Islet of Langerhans (tissue), 1 donor: ENCODE results near the gene USP11.
A peak's percentile ranks its signal among the peaks of the same experiment; 100 is the strongest.

Source experiments
- FAIRE-seq: peaks from one replicate; lab custom pipeline; 2011; peaks lifted over from hg19 to GRCh38; lab: Jason Lieb, UNC

Gene USP11

DNA sequence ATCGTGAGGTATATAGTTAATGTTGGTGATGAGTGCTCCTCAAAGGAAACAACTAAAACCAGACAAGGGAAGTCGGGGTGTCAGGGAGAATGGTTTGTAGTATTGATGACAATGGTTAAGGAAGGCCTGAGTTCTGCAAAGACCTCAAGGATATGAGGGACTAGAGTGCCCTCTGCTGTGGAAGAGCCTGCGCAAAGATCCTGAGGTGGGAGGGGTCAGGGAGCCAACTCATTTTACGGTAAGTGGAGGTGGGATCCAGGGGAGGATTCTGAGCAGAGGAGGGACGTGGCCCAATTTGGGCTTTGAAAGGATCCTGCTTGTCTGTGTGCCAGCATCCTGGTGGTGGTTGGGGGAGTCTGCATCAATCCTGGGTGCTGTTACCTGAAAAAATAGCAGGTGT lies 27.8 kb upstream of the USP11 start:
- no peak for FAIRE-seq

DNA sequence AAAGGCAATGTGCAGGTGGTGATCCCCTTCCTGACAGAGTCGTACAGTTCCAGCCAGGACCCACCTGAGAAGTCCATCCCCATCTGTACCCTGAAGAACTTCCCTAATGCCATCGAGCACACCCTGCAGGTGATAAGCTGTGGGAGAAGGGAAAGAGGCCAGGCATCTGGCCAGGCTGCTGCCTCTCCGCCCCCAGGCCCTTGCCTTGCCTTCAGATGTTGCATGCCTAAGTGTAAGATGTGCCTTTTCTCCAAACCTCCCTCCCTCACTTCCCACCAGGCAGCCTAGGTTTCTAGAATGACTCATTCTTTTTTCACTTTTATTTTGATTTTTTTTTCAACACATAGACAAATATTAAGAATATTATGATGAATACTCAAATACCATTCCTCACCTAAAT lies 26.5 kb upstream of the USP11 start:
- FAIRE-seq = no peak

DNA sequence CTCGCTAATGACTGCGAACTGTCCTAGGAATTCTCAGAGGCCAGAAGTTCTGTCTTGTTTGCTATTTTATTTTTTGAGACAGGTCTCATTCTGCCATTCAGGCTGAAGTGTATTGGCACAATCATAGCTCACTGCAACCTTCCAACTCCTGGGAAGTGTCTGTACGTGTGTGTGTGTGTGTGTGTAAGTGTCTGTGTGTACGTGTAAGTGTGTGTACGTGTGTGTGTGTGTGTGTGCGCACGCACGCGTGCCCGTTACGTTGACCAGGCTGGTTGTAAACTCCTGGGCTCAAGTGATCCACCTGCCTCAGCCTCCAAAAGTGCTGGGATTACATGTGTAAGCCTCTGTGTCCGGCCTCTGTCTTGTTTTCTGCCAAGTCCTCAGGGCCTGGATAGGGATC lies 24.7 kb upstream of the USP11 start:
- no peak for FAIRE-seq

DNA sequence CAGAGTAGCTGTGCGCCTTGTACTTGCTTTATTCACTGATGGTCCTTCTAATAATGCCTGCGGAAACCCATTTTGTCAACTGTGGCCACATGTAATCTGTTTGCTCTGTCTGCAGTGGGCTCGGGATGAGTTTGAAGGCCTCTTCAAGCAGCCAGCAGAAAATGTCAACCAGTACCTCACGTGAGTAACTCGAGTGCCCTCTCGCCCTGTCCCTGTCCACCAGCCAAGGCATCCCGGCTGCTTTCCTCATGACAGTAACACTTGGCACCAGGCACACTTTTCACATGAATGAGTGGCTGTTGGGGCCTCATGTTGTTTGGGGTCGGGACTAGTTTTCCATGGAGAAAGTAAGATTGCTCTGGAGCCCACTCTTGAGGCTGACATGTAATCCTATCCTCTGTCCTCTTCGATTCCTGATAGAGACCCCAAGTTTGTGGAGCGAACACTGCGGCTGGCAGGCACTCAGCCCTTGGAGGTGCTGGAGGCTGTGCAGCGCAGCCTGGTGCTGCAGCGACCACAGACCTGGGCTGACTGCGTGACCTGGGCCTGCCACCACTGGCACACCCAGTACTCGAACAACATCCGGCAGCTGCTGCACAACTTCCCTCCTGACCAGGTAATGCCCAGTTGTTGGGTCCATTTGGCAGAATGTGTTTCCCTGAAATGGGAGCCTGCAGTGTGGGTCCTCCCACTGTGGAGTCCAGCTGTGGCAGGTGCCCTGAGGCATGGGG lies 23.1 kb upstream of the USP11 start:
- FAIRE-seq = no peak

DNA sequence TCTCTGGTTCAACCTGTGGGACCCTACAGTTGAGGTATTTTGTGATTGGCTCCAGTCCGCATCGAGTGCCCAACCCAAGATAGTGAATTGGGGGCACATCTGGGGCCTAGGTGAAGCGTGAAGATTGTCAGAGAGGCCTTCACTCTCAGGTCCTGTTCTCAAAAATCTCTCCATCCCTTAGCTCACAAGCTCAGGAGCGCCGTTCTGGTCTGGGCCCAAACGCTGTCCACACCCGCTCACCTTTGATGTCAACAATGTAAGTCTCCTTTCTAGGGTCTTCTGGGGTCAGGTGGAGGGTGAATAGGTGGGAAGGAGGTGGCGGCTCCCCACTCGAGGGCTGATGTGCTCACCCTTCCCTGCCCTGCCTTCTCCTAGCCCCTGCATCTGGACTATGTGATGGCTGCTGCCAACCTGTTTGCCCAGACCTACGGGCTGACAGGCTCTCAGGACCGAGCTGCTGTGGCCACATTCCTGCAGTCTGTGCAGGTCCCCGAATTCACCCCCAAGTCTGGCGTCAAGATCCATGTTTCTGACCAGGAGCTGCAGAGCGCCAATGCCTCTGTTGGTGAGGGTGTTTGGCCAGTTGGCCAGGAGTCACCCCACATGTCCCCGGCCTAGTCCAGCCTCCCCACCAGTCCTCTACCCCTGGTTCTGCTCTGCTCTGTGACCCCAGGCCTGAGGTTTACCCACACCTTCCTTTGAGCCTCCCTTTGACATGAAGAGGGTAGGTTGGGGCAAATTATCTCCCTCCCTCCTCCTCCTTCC lies 22.0 kb upstream of the USP11 start:
- FAIRE-seq = no peak

DNA sequence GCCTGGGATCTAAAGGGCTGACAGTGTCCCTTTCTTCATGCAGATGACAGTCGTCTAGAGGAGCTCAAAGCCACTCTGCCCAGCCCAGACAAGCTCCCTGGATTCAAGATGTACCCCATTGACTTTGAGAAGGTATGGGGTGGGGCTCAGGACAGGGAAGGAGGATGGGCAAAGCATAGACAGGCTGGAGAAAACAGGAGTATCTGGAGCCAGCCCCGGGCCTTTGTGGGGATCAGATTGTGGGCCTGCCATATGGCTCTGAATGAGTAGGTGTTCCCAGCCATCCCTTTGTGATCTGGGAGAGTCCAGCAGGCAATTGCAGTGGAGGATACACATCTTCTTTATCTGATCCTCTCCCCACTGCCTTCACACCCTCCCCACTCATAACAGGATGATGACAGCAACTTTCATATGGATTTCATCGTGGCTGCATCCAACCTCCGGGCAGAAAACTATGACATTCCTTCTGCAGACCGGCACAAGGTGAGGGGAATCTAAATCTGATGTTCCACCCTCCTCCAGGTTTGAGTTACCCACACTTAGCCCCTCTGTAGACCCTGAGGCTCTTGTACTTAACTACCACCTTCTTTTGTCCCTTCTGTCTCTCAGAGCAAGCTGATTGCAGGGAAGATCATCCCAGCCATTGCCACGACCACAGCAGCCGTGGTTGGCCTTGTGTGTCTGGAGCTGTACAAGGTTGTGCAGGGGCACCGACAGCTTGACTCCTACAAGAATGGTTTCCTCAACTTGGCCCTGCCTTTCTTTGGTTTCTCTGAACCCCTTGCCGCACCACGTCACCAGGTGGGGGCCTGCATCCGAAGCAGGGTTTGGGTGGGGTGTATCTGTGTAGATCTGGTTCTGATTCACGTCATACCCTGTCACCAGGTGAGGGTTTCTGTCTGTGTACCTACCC lies 20.2 kb upstream of the USP11 start:
- FAIRE-seq = no peak

DNA sequence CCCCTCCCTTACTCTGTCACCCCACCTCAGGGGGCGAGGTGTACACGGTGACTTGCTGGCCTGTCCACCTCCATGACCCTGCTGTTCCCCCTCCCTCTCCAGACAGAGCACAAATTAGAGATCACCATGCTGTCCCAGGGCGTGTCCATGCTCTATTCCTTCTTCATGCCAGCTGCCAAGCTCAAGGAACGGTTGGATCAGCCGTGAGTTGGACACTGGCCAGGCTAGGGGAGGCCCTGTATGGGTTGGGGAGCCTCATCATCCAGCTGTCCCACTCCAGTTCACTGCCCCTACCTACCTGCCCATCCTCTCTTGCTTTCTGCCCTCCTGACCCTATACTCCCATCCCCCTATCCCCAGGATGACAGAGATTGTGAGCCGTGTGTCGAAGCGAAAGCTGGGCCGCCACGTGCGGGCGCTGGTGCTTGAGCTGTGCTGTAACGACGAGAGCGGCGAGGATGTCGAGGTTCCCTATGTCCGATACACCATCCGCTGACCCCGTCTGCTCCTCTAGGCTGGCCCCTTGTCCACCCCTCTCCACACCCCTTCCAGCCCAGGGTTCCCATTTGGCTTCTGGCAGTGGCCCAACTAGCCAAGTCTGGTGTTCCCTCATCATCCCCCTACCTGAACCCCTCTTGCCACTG lies 18.3 kb upstream of the USP11 start:
- FAIRE-seq = no peak

DNA sequence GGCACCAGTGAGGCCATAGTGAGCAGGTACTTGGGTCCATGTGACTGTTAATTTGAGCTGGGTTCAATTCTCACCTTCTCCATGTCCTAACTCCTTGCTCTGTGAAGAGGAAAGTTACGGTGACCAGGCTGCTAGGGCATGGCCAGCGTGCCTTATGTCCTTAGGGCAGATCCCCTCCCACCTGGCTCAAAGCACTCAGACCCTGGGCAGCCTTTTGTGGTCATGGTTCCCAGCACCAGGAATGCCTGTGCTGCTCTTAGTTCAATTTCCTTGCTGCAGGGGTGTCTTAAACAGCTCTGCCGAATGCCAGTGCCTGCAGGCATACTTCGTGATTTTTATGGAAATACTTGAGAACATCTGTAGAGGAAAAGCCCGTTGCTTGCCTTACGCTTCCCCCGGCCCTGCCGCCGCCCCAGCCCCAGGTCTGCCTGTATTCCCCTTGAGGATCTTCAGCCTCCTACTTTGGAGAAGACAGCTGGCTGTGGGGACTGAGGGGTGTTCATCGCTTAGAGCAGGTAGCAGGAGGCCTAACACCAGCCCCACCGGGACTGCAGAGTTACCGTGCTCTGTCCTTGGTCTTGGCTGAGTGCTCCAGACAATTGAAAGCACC lies 17.4 kb upstream of the USP11 start:
- no peak for FAIRE-seq

DNA sequence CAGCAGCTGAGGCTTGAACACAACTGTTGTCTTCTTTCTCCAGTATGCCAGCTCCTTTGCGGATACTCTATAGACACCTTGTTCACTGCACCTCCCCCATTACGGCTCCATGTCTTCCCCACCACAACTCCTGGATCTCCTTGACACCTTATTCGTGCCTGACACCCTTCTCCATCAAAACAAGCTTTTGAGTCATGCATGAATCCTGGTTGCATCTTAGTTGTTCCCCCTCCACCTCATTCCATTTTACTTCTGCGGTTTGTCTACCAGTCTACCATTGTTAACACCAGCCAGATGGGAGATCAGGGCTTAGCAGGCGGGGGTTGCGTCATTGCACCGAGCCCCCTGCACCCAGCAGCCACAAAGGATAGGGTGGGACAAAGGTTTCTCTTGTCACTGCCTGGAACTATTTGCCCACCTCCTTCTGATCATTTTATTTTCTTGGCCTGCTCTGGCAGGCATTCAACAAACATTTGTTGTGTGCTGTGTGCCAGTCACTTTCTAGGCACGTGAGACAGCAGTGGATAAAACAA lies 16.4 kb upstream of the USP11 start:
- FAIRE-seq = no peak

DNA sequence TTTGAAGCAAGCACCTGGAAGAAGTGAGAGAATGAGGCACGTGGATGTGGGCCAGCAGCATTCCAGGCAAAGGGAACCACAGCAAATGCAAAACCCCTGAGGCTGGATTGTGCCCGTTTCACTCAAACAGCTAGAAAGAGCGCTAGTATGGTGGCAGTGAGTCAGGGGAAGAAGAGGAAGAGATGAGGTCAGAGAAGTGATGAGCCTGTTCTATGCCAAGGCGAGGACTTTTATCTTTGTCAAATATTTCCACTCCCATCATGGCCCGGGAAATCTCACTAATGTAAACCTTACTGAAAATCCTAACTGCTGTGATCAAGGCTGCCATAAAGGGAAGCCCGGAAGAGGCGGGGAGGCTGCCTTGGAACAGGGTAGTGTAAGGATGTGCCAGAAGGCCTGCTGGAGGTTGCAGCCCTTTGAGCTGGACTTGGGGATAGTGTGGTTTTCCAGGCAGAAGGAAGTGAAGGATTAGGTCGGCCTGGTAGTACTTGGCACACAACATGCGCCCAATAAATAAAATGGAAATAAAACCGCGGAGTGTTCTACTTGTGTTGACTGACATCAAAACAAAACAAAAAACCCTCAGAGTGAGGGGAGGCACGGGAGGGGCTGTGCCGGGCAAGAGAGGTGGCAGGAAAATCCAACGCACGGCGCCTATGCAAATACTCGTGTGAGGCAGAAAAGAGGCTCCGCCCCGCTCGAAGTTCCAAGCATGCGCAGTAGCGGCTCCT lies 15.5 kb upstream of the USP11 start:
- FAIRE-seq = no peak

DNA sequence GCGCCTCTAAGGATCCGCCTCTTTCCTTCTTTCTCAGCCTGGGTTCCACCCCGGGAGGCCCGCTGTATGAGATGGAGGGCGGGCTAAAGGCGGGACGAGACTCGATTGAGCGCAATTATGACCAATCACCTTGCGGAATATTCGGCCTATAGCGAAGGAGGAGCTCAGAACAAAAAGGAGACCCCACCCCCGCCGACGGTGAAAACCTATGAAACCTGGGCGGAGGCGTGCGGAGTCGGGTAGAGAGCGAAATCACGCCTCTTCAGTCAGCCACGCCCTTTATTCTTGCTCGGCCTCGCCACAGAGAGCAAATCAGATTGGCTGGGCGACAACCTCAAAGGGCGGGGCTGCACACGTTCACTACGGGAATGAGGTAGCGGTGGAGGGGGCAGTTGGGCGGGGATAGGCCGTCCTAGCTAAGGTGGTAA lies 14.9 kb upstream of the USP11 start:
- FAIRE-seq = peak; percentile 97

DNA sequence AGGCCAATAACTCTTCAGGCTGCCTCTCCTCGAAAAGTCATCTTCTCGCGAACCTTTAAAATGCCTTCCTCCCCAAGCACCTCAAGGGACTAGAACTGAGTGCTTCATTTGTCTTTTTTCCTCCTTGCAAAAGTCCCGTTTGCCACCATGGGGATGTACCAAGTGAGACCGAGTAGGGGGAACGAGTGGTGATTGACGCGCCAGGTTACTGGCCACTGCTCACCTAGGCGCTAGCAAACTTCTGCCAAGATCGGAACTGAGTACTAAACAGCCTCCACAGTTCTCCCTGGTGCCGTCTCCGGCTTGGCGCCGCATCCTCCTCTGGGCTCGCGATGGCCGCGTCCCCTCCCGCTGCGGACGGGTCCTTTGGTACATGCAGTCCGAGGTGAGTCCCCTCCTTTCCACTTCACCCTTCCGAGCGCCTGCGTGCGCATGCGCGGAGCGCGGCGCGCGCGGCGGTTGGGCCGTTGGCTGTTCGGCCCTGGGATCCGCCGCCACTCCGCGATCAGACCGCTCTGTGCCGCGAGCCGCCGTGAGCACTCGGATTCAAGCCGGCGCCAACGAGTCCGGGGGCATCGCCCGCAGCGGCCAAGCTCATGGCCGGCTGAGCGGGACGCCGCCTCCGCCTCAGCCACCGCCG lies 14.4 kb upstream of the USP11 start, which contains the start of gene CDK16:
Gene CDK16, plus strand, starts transcription at position 402 of the 640 bp plus-strand sequence. CDS start 4,877 bp downstream, outside the sequence.
- FAIRE-seq = no peak

DNA sequence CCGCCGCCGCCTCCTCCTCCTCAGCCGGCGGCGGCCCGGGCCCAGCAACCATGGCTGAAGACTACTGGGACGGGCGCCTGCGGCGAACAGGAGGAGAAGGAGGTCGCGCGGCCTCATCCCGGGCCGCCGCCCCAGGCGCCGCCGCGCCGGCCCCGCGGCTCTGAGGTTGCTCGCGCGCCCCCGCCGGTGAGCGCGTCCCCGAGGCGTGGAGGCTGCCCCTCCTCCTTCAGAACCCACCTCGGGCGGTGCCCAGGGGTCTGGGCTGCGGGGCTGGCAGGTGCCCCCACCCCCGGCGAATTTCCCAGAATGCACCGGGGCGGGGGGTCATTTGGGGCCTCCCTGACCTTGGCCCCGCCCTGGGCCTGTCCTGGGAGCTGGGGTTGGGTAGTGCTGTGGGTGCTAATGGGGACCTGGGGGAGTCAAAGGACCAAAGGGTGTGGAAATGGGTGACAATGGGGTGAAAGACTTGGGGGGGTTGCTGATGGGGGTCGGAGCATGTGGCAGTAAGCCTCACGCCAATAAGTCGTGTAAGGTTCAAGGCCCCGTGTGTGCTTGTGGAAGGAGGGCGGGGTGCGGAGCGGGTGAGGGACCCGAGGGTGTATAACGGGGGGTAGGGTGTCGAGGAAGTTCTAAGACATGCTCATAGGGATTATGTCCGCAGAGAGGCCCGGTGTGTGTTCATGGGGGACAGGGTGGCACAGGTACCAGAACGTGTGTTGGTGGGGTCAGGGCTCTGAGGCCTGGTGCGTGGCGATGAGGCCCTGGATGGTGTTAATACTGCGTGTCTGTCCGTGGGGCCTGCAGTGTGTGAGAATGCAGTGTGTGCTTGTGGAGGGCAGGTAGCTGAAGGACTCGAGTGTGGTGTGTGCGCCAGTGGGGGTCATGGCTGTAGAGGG lies 13.6 kb upstream of the USP11 start:
- FAIRE-seq = no peak

DNA sequence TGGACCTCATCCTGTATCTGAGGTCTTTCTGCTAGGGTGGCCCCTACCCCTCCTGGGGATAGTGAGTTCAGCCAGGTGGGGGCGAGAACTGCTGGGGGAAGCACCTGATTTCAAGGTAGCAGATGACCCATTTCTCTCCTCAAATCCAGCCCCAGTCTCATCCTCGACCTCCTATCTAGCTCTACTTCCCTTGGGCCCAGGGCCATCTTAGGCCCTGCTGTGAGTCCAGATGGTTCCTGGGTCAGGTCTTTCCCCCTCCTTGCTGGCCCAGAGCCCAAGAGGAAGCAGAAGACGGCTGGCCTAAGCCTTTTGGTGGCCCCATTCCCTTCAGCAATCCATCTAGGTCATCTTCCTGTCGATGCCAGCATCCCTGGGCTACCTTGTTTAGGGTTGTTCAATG lies 11.1 kb upstream of the USP11 start:
- FAIRE-seq = no peak

DNA sequence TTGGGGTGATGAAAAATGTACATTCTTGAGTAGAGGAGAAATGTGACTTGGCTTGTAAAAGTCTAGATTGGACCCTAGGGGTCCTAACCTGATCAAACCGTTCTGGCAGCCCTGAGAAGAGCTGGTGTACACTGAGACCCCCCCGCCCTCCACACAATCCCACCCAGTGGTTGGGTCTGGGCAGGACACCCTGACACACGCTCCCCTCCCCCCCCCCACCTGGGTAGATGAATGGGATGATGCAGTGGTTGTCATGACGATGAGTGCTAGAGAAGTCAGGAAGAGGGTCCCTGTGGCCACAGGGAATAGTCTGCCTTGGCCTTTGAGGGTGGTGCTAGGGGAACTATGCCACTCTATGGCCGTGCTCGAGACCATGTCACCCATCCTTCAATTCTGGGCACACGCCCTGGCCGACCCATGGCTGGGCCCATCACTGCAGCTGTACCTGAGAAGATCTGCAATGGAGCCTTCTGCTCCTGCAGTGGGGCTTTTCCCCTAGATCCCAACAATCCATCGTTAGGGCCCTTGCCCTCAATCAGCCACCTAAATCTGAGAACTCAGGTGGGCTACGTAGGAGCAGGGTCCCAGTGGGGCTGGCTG lies 10.0 kb upstream of the USP11 start:
- FAIRE-seq = no peak

DNA sequence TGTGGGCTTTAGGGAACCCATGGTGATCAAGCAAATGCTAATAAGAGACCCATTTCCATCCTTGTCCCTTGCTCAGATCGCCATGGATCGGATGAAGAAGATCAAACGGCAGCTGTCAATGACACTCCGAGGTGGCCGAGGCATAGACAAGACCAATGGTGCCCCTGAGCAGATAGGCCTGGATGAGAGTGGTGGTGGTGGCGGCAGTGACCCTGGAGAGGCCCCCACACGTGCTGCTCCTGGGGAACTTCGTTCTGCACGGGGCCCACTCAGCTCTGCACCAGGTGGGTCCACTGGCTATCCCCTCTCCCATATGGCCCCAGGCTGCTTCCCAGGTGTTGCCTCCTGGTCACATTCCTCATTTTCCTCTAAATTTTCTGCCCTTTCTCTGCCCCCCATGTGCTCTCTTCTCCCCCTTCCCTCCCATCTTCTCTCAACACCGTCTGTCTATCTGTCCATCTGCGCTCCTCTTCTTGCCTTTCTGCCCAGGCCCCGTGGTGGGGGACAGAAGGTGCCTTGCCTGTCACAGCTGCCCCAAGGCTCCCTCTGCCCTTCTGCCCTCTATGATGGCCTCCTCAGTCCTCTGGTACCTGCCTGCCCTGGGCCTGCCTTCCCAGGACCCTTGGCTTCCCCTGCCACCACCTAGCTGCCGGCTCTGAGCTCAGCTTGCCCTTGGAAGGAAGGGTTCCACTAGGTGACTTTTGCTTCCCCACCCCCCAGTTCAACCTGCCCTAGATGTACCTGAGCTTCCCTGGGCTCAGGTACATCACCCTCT lies 9.1 kb upstream of the USP11 start:
- FAIRE-seq = no peak

DNA sequence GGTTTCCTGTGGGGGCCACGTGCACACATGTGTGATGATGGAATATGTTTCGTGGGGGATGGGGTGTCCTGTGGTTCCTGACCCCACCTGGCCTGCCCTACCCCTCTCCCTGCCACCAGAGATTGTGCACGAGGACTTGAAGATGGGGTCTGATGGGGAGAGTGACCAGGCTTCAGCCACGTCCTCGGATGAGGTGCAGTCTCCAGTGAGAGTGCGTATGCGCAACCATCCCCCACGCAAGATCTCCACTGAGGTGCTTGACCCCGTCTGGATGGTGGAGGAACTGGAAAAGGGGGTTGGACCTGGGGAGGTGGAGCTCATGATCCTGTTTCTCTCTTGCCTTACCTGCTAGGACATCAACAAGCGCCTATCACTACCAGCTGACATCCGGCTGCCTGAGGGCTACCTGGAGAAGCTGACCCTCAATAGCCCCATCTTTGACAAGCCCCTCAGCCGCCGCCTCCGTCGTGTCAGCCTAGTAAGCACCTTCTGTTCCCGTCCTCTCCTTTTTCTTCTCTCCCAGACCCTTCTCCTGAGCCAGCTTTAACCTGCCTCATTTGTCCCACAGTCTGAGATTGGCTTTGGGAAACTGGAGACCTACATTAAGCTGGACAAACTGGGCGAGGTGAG lies 8.4 kb upstream of the USP11 start:
- FAIRE-seq = no peak

DNA sequence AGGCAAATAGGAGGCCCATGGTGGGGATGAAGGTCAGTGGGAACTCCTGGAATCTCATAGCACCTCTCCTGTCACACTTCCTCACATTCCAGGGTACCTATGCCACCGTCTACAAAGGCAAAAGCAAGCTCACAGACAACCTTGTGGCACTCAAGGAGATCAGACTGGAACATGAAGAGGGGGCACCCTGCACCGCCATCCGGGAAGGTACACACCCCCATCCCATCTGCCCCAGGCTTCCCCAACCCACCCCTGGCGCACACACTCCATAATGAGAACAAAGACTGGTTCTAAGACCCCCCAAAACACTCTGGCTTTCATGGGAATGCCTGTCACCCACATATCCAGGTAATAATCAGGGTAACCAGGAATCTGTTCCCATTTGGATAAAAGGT lies 7.9 kb upstream of the USP11 start:
- FAIRE-seq = no peak
